Measurements from ENCODE around the gene FAM72A. TPM values are rescaled to one million over a fixed set of nuclear protein-coding genes. Genes with fewer than 3 reads are reported as not detected.
"Not testable (repeated sequence)": the region's sequence is repeated elsewhere in the genome, so short reads cannot be mapped to it uniquely, and the experiment has no call there.

The FAM72A gene
- total RNA-seq, 6 experiments from 2014 or later = 6.8 to 8.2 (median 7.2) TPM

GRCh38 chr1:206175459-206176113 is 27.1 kb downstream of the FAM72A start:
- peak overlapping the region; percentile 71 for H3K4me3 Mint-ChIP-seq
- peak overlapping the region; percentile 69; the same call in 1 of the 2 replicates for H3K27ac Mint-ChIP-seq
- peak; percentile 49 for TF ChIP-seq CTCF (IDR thresholded peaks at IDR 0.05)
- H3K9me3 Mint-ChIP-seq; H3K27me3 Mint-ChIP-seq (ENCODE audit: insufficient read depth); H3K36me3 Mint-ChIP-seq (ENCODE audit: low read depth): not testable (repeated sequence)
- H3K4me1 Mint-ChIP-seq (ENCODE audit: low read depth) = peaks cover 20% of the 10 kb centered on the region
- peak; percentile 49 for DNase-seq

GRCh38 chr1:206174182-206174868 is 28.3 kb downstream of the FAM72A start:
- not testable (repeated sequence) for H3K27ac Mint-ChIP-seq; H3K36me3 Mint-ChIP-seq (ENCODE audit: low read depth); H3K4me3 Mint-ChIP-seq; H3K9me3 Mint-ChIP-seq; H3K27me3 Mint-ChIP-seq (ENCODE audit: insufficient read depth)
- DNase-seq = peak; percentile 47
- H3K4me1 Mint-ChIP-seq (ENCODE audit: low read depth) = peaks cover 19% of the 10 kb centered on the region
- TF ChIP-seq CTCF (IDR thresholded peaks at IDR 0.05) = peak; percentile 46; the same call in 1 of the 2 replicates

GRCh38 chr1:206173110-206173719 is 29.4 kb downstream of the FAM72A start:
- not testable (repeated sequence) for H3K27ac Mint-ChIP-seq; H3K4me1 Mint-ChIP-seq (ENCODE audit: low read depth); DNase-seq; H3K9me3 Mint-ChIP-seq; H3K27me3 Mint-ChIP-seq (ENCODE audit: insufficient read depth); H3K4me3 Mint-ChIP-seq; H3K36me3 Mint-ChIP-seq (ENCODE audit: low read depth)

- not testable (repeated sequence) for H3K4me1 Mint-ChIP-seq (ENCODE audit: low read depth); H3K9me3 Mint-ChIP-seq; H3K27me3 Mint-ChIP-seq (ENCODE audit: insufficient read depth); H3K36me3 Mint-ChIP-seq (ENCODE audit: low read depth); H3K27ac Mint-ChIP-seq; H3K4me3 Mint-ChIP-seq; DNase-seq
Measured at GRCh38 chr1:206169794-206170193, 32.8 kb downstream of the FAM72A start.

GRCh38 chr1:206167350-206168029 is 35.1 kb downstream of the FAM72A start:
- H3K27me3 Mint-ChIP-seq (ENCODE audit: insufficient read depth); H3K4me3 Mint-ChIP-seq: not testable (repeated sequence)

More at GRCh38 chr1:206167350-206168029, 35.1 kb downstream of the FAM72A start:
- not testable (repeated sequence) for H3K36me3 Mint-ChIP-seq (ENCODE audit: low read depth); H3K27ac Mint-ChIP-seq; H3K9me3 Mint-ChIP-seq; DNase-seq; H3K4me1 Mint-ChIP-seq (ENCODE audit: low read depth)
- TF ChIP-seq CTCF (IDR thresholded peaks at IDR 0.05) = peak; percentile 70
